Cardiac fibroblast (primary cell): ENCODE results near the gene RPL12.

ENCODE experiments used
- DNase-seq, 2 donors: peaks; one replicate each; pipeline versions ENCODE4 v3.0.0 to v3.0.0-alpha.2; 2010; ENCODE audit warnings: low read depth in 2 of 2
- H3K4me3 ChIP-seq, 2 donors: replicated peaks in 1 of 2; 1 replicate in 1 of 2; 2 replicates in 1 of 2; pipeline ENCODE4 v1.5.1; 2011; ENCODE audit warnings: low read depth in 2 of 2, low read length in 2 of 2, mild to moderate bottlenecking in 2 of 2, moderate library complexity in 1 of 2
- CTCF ChIP-seq: IDR thresholded peaks from one replicate; pipeline ENCODE4 v1.5.1; 2011; ENCODE audit warnings: low read depth, mild to moderate bottlenecking, low read length, inconsistent platforms

The RPL12 gene

GRCh38 chr9:127495884-127496555, 44.8 kb upstream of the RPL12 start:
- DNase-seq = no peak
- TF ChIP-seq CTCF = no peak
- H3K4me3 ChIP-seq = no peak overlapping the region

DNA sequence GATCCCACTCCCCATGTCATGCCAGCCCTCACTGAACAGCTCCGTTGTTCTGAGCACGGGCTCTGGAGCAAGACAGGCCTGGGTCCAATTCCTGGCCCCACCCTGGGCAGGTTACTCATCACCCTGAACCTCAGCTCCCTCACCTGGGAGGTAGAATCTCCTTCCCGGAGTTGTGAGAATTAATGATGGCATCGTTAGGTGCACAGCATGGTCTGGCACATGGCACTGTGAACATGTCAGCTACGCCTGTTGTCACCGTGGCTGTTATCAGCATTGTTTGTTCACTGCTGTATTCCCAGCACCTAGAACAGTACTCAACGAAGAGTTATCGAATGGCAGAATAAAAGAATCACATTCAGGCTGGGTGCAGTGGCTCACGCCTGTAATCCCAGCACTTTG, 43.1 kb upstream of the RPL12 start:
- no peak for DNase-seq
- TF ChIP-seq CTCF = no peak
- no peak overlapping the region for H3K4me3 ChIP-seq

DNA sequence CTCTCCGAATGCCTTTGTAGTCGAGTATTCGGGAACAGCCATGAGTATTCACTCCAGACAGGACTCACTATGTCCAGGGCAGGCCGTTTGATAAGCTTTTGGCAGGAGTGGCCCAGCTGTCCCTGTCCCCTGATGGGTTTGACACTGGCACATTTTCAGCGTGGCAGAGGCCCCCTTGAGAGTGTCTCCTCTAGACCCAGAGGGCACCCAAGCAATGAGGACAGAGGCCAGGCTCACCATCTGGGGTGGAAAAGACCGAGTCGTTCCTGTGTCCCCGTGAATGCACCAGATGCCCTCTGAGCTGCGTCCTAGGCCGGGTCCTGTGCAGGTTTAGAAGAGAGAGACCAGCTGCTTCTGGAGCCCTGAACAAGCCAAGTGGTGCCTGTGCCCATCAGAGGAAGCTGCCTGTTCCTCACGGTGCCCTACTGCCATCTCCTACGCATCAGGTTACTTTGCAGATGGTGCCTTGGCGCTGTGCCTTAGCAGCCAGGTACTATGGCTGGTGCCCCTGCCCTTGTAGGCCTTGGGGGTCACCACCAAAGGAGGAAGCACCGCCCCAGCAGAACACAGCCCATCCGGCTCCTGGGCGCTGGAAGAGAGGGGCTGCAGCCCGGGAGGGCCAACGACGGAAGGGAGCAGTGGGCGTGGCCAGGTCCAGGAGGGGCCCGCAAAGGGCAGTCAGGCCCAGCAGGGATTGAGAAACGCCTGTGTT, 42.5 kb upstream of the RPL12 start:
- H3K4me3 ChIP-seq = no peak overlapping the region
- no peak for DNase-seq
- TF ChIP-seq CTCF = no peak

- no peak overlapping the region for H3K4me3 ChIP-seq
- DNase-seq = no peak
- no peak for TF ChIP-seq CTCF
Observed at GRCh38 chr9:127492616-127493015, 41.4 kb upstream of the RPL12 start.

DNA sequence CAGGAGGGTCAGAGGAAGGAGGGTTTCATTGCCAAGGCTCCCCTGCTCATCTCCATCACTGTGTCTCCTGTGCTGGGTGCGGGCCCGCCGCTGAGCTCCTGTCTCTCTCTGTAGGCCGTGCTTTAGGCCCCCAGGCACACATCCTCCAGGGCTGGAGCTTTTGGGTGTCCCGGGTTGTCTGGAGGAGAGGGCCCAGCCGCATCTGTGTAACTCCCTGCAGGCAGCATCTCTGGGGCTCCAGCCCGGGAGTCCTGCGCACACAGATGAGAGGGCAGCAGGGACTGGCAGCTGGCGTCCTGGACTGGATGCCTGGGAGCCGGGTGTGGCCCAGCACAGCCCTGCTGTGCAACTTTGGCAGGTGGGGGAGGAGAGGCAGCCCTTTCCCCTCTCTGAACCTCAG, 40.3 kb upstream of the RPL12 start:
- no peak for DNase-seq
- no peak overlapping the region for H3K4me3 ChIP-seq
- TF ChIP-seq CTCF = no peak

GRCh38 chr9:127490535-127491230, 39.5 kb upstream of the RPL12 start:
- DNase-seq = no peak
- H3K4me3 ChIP-seq = no peak overlapping the region
- TF ChIP-seq CTCF = no peak
